ENCODE data around the gene RBM8A.

GRCh38 chr1:145974721-145975120 lies 47.4 kb upstream of the RBM8A start:
- TF ChIP-seq CTCF (IDR thresholded peaks at IDR 0.05) = no peak
- TF ChIP-seq POLR2A (IDR thresholded peaks at IDR 0.05) = no peak

Measured in lower leg skin (tissue), 3 donors.